ENCODE results near the gene WDR27. TPM values are rescaled to one million over a fixed set of nuclear protein-coding genes. Genes with fewer than 3 reads are reported as not detected.
A peak's percentile ranks its signal among the peaks of the same experiment; 100 is the strongest.

The WDR27 gene
- total RNA-seq, 1 donor: 23.9 TPM

DNA sequence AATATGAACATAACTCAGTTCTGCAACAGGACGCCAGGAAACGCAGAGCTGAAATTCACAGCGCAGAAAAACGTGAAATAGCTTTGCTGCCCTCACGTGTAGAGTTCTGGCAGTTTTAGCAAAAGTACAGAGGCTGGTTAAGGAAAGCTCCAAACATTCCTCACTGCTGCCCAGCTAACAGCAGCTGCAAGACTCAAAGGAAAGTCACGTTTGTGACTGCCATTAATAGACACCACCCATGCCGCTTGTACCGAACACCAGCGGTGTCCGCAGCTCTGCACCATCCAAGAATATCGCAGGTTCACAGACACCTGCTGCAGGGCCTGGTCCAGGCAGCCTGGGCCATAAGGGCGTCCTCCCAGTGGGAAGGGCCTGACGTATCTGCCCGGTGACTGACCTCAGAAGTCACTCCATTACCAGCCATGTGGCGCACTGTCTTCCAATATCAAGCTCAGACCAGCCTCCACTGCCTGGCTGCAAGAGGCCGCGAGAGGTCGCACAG, 61.4 kb downstream of the WDR27 start:
- TF ChIP-seq, protein P1, sequence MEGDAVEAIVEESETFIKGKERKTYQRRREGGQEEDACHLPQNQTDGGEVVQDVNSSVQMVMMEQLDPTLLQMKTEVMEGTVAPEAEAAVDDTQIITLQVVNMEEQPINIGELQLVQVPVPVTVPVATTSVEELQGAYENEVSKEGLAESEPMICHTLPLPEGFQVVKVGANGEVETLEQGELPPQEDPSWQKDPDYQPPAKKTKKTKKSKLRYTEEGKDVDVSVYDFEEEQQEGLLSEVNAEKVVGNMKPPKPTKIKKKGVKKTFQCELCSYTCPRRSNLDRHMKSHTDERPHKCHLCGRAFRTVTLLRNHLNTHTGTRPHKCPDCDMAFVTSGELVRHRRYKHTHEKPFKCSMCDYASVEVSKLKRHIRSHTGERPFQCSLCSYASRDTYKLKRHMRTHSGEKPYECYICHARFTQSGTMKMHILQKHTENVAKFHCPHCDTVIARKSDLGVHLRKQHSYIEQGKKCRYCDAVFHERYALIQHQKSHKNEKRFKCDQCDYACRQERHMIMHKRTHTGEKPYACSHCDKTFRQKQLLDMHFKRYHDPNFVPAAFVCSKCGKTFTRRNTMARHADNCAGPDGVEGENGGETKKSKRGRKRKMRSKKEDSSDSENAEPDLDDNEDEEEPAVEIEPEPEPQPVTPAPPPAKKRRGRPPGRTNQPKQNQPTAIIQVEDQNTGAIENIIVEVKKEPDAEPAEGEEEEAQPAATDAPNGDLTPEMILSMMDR (IDR thresholded peaks at IDR 0.05; ENCODE audit: extremely low read depth, low read depth, low read length): peak; percentile 36
- no peak overlapping the region for H3K27ac ChIP-seq (ENCODE audit: low read depth, low read length)
- no peaks in the 10 kb centered on the region for H3K9me3 ChIP-seq (ENCODE audit: low read depth, low read length)
- no peaks in the 10 kb centered on the region for H3K27me3 ChIP-seq (ENCODE audit: insufficient read depth, low read length)
- H3K36me3 ChIP-seq (ENCODE audit: insufficient read depth, low read length): peaks cover 6% of the 10 kb centered on the region
- H3K4me3 ChIP-seq (ENCODE audit: insufficient read depth, low read length): no peak overlapping the region
- no peaks in the 10 kb centered on the region for H4K20me1 ChIP-seq (ENCODE audit: insufficient read depth, low read length)
- DNase-seq (ENCODE audit: insufficient read length, low spot score, missing footprints): no peak
- no peaks in the 10 kb centered on the region for H3K79me2 ChIP-seq (ENCODE audit: insufficient read depth, low read length)
- H3K4me1 ChIP-seq (ENCODE audit: insufficient read depth, low read length): no peaks in the 10 kb centered on the region
- no peak overlapping the region for H3K4me2 ChIP-seq (ENCODE audit: insufficient read depth, low read length)
- no peak overlapping the region for H2AFZ ChIP-seq (ENCODE audit: low read length)

- Histone ChIP-seq H3K79me2 (ENCODE audit: insufficient read depth, low read length) (no peaks in the 10 kb centered on the region), H3K27ac (ENCODE audit: low read depth, low read length) (no peak overlapping the region)
- DNase-seq (ENCODE audit: insufficient read length, low spot score, missing footprints): no peak
Measured at GRCh38 chr6:169639653-169640278, 62.1 kb downstream of the WDR27 start.

DNA sequence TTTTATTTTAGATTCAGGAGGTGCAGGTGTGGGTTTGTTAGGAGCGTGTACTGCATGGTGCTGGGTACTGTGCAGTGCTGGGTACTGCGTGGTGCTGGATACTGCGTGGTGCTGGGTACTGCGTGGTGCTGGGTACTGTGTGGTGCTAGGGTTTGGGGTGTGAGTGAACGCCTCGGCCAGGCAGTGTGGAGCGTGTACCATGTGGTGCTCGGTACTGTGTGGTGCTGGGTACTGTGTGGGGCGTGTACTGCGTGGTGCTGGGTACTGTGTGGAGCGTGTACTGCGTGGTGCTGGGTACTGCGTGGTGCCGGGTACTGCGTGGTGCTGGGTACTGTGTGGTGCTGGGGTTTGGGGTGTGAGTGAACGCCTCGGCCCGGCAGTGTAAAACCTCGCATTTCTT, 62.9 kb downstream of the WDR27 start:
- H4K20me1 ChIP-seq (ENCODE audit: insufficient read depth, low read length): no peaks in the 10 kb centered on the region
- no peaks in the 10 kb centered on the region for H3K27me3 ChIP-seq (ENCODE audit: insufficient read depth, low read length)
- H3K4me3 ChIP-seq (ENCODE audit: insufficient read depth, low read length): no peak overlapping the region
- no peaks in the 10 kb centered on the region for H3K79me2 ChIP-seq (ENCODE audit: insufficient read depth, low read length)
- no peak overlapping the region for H2AFZ ChIP-seq (ENCODE audit: low read length)
- no peaks in the 10 kb centered on the region for H3K4me1 ChIP-seq (ENCODE audit: insufficient read depth, low read length)
- no peaks in the 10 kb centered on the region for H3K9me3 ChIP-seq (ENCODE audit: low read depth, low read length)
- no peak overlapping the region for H3K27ac ChIP-seq (ENCODE audit: low read depth, low read length)
- no peak for DNase-seq (ENCODE audit: insufficient read length, low spot score, missing footprints)
- TF ChIP-seq, protein P1 (IDR thresholded peaks at IDR 0.05; ENCODE audit: extremely low read depth, low read depth, low read length): no peak
- H3K4me2 ChIP-seq (ENCODE audit: insufficient read depth, low read length): no peak overlapping the region
- H3K36me3 ChIP-seq (ENCODE audit: insufficient read depth, low read length): peaks cover 11% of the 10 kb centered on the region

More at GRCh38 chr6:169639653-169640278, 62.1 kb downstream of the WDR27 start:
- no peak overlapping the region for H3K4me3 ChIP-seq (ENCODE audit: insufficient read depth, low read length)
- no peak overlapping the region for H3K4me2 ChIP-seq (ENCODE audit: insufficient read depth, low read length)
- H2AFZ ChIP-seq (ENCODE audit: low read length): no peak overlapping the region
- H3K36me3 ChIP-seq (ENCODE audit: insufficient read depth, low read length): peaks cover 6% of the 10 kb centered on the region
- H3K27me3 ChIP-seq (ENCODE audit: insufficient read depth, low read length): no peaks in the 10 kb centered on the region
- no peaks in the 10 kb centered on the region for H4K20me1 ChIP-seq (ENCODE audit: insufficient read depth, low read length)
- H3K9me3 ChIP-seq (ENCODE audit: low read depth, low read length): no peaks in the 10 kb centered on the region
- TF ChIP-seq, protein P1 (IDR thresholded peaks at IDR 0.05; ENCODE audit: extremely low read depth, low read depth, low read length): no peak
- no peaks in the 10 kb centered on the region for H3K4me1 ChIP-seq (ENCODE audit: insufficient read depth, low read length)

GRCh38 chr6:169638388-169638787, 63.4 kb downstream of the WDR27 start:
- H2AFZ ChIP-seq (ENCODE audit: low read length): no peak overlapping the region
- TF ChIP-seq, protein P1 (IDR thresholded peaks at IDR 0.05; ENCODE audit: extremely low read depth, low read depth, low read length): no peak
- no peaks in the 10 kb centered on the region for H3K27me3 ChIP-seq (ENCODE audit: insufficient read depth, low read length)
- H3K79me2 ChIP-seq (ENCODE audit: insufficient read depth, low read length): no peaks in the 10 kb centered on the region
- no peak overlapping the region for H3K4me2 ChIP-seq (ENCODE audit: insufficient read depth, low read length)
- peaks cover 13% of the 10 kb centered on the region for H3K36me3 ChIP-seq (ENCODE audit: insufficient read depth, low read length)
- H3K4me1 ChIP-seq (ENCODE audit: insufficient read depth, low read length): no peaks in the 10 kb centered on the region
- H3K4me3 ChIP-seq (ENCODE audit: insufficient read depth, low read length): no peak overlapping the region
- H3K27ac ChIP-seq (ENCODE audit: low read depth, low read length): no peak overlapping the region
- DNase-seq (ENCODE audit: insufficient read length, low spot score, missing footprints): no peak
- no peaks in the 10 kb centered on the region for H3K9me3 ChIP-seq (ENCODE audit: low read depth, low read length)
- no peaks in the 10 kb centered on the region for H4K20me1 ChIP-seq (ENCODE audit: insufficient read depth, low read length)

Data from osteoblast (primary cell).